H9 (cell line): ENCODE measurements around the gene SCYGR4. TPM values are rescaled to one million over a fixed set of nuclear protein-coding genes. Genes with fewer than 3 reads are reported as not detected.
A peak's percentile ranks its signal among the peaks of the same experiment; 100 is the strongest.

Experiments used
- DNase-seq: peaks from one replicate; pipeline ENCODE4 v3.0.0-alpha.2; 2017
- H2AFZ ChIP-seq: one replicate; pipeline ENCODE4 v1.6.1; 2013; ENCODE audit warnings: mild to moderate bottlenecking, low read length, control low read depth, moderate library complexity
- H2AK5ac ChIP-seq: 2 replicates; pipeline ENCODE4 v1.6.1; 2013; ENCODE audit warnings: low read length, control low read depth, mixed read lengths; ENCODE audit not compliant: insufficient read length
- H2BK120ac ChIP-seq: one replicate; pipeline ENCODE4 v1.6.1; 2013; ENCODE audit warnings: low read depth, mild to moderate bottlenecking, low read length, control low read depth, inconsistent platforms; ENCODE audit not compliant: poor library complexity, severe bottlenecking
- H2BK12ac ChIP-seq: 2 replicates; pipeline ENCODE4 v1.6.1; 2013; ENCODE audit warnings: low read length, control low read depth, mixed read lengths, low read depth; ENCODE audit not compliant: insufficient read length
- H2BK15ac ChIP-seq: 2 replicates; pipeline ENCODE4 v1.6.1; 2013; ENCODE audit warnings: low read depth, low read length, control low read depth
- H2BK20ac ChIP-seq: one replicate; pipeline ENCODE4 v1.6.1; 2013; ENCODE audit warnings: low read depth, mild to moderate bottlenecking, low read length, control low read depth, inconsistent platforms; ENCODE audit not compliant: poor library complexity, severe bottlenecking
- H2BK5ac ChIP-seq: 2 replicates; pipeline ENCODE4 v1.6.1; 2013; ENCODE audit warnings: low read length, control low read depth, mixed read lengths; ENCODE audit not compliant: insufficient read length
- H3K14ac ChIP-seq: 2 replicates; pipeline ENCODE4 v1.6.1; 2013; ENCODE audit warnings: low read length, control low read depth; ENCODE audit not compliant: insufficient read depth
- H3K18ac ChIP-seq: 2 replicates; pipeline ENCODE4 v1.6.1; 2013; ENCODE audit warnings: low read depth, mild to moderate bottlenecking, mixed read lengths, low read length, control low read depth; ENCODE audit not compliant: insufficient read length
- H3K23ac ChIP-seq: 2 replicates; pipeline ENCODE4 v1.6.1; 2013; ENCODE audit warnings: low read length, control low read depth, mixed read lengths, low read depth; ENCODE audit not compliant: insufficient read length
- H3K23me2 ChIP-seq: 2 replicates; pipeline ENCODE4 v1.6.1; 2013; ENCODE audit warnings: low read depth, mild to moderate bottlenecking, mixed read lengths, low read length, control low read depth; ENCODE audit not compliant: insufficient read length, poor library complexity, severe bottlenecking
- H3K27ac ChIP-seq: 2 replicates; pipeline ENCODE4 v1.5.1; 2013; ENCODE audit warnings: low read length, control low read depth, mixed read lengths, low read depth; ENCODE audit not compliant: insufficient read length
- H3K27me3 ChIP-seq: 2 replicates; pipeline ENCODE4 v1.6.1; 2013; ENCODE audit warnings: low read length, control low read depth, inconsistent platforms; ENCODE audit not compliant: insufficient read depth
- H3K4ac ChIP-seq: 2 replicates; pipeline ENCODE4 v1.6.1; 2013; ENCODE audit warnings: low read depth, mild to moderate bottlenecking, control low read depth, inconsistent platforms, low read length, moderate library complexity
- H3K4me1 ChIP-seq: 2 replicates; pipeline ENCODE4 v1.6.1; 2013; ENCODE audit warnings: low read length, control low read depth, inconsistent platforms; ENCODE audit not compliant: insufficient read depth
- H3K4me2 ChIP-seq: 2 replicates; pipeline ENCODE4 v1.6.1; 2013; ENCODE audit warnings: low read length, control low read depth, mixed read lengths; ENCODE audit not compliant: insufficient read length, insufficient read depth
- H3K56ac ChIP-seq: 2 replicates; pipeline ENCODE4 v1.6.1; 2013; ENCODE audit warnings: low read depth, mild to moderate bottlenecking, mixed read lengths, low read length, control low read depth; ENCODE audit not compliant: insufficient read length
- H3K79me1 ChIP-seq: 2 replicates; pipeline ENCODE4 v1.6.1; 2013; ENCODE audit warnings: low read depth, mild to moderate bottlenecking, moderate library complexity, low read length, control low read depth, inconsistent platforms; ENCODE audit not compliant: insufficient read depth, poor library complexity, severe bottlenecking
- H3K79me2 ChIP-seq: 2 replicates; pipeline ENCODE4 v1.6.1; 2013; ENCODE audit warnings: low read length, control low read depth, inconsistent platforms; ENCODE audit not compliant: insufficient read depth
- H3K9ac ChIP-seq: 2 replicates; pipeline ENCODE4 v1.6.1; 2013; ENCODE audit warnings: low read length, control low read depth, mixed read lengths; ENCODE audit not compliant: insufficient read length; ENCODE audit errors: extremely low read depth
- H3K9me3 ChIP-seq: one replicate; pipeline ENCODE4 v1.6.1; 2013; ENCODE audit warnings: low read depth, low read length, inconsistent platforms; ENCODE audit not compliant: control insufficient read depth
- H3T11ph ChIP-seq: one replicate; pipeline ENCODE4 v1.6.1; 2013; ENCODE audit warnings: mild to moderate bottlenecking, low read length, control low read depth, inconsistent platforms
- H4K20me1 ChIP-seq: one replicate; pipeline ENCODE4 v1.6.1; 2013; ENCODE audit not compliant: control insufficient read depth, insufficient read length, insufficient read depth
- H4K5ac ChIP-seq: 2 replicates; pipeline ENCODE4 v1.6.1; 2013; ENCODE audit warnings: low read depth, mild to moderate bottlenecking, mixed read lengths, low read length, control low read depth; ENCODE audit not compliant: insufficient read length
- H4K8ac ChIP-seq: replicated peaks from 2 replicates; pipeline ENCODE4 v1.6.1; 2013; ENCODE audit warnings: low read length, control low read depth, mixed read lengths, low read depth; ENCODE audit not compliant: insufficient read length
- H4K91ac ChIP-seq: 2 replicates; pipeline ENCODE4 v1.6.1; 2013; ENCODE audit warnings: low read depth, mild to moderate bottlenecking, moderate library complexity, mixed read lengths, low read length, control low read depth; ENCODE audit not compliant: insufficient read length
- H3K27ac Mint-ChIP-seq, 3 experiments: 2 replicates in 2 of 3; 3 replicates in 1 of 3; pipeline ENCODE4 v1.8.0; 2020 to 2021; ENCODE audit warnings: mixed read lengths in 3 of 3, mild to moderate bottlenecking in 1 of 3, moderate library complexity in 1 of 3
- H3K27me3 Mint-ChIP-seq: 2 replicates; pipeline ENCODE4 v1.8.0; 2021; ENCODE audit warnings: low read depth, mild to moderate bottlenecking, moderate library complexity, mixed read lengths
- H3K36me3 Mint-ChIP-seq, 3 experiments: 2 replicates in 2 of 3; 3 replicates in 1 of 3; pipeline ENCODE4 v1.8.0; 2020 to 2021; ENCODE audit warnings: low read depth in 3 of 3, mixed read lengths in 3 of 3; ENCODE audit not compliant: insufficient read depth in 1 of 3
- H3K4me1 Mint-ChIP-seq, 2 experiments: 2 replicates each; pipeline ENCODE4 v1.8.0; 2020; ENCODE audit warnings: mixed read lengths in 2 of 2
- H3K4me3 Mint-ChIP-seq, 2 experiments: 2 replicates in 1 of 2; 3 replicates in 1 of 2; pipeline ENCODE4 v1.8.0; 2020 to 2021; ENCODE audit warnings: mild to moderate bottlenecking in 2 of 2, mixed read lengths in 2 of 2, moderate library complexity in 1 of 2
- H3K9me3 Mint-ChIP-seq, 2 experiments: 2 replicates in 1 of 2; 3 replicates in 1 of 2; pipeline ENCODE4 v1.8.0; 2020; ENCODE audit warnings: mild to moderate bottlenecking in 2 of 2, mixed read lengths in 2 of 2, moderate library complexity in 1 of 2
- WGBS: extraction: QIAGEN DNeasy Blood & Tissue Kit; methylation state at CpG from one replicate; pipeline ENCODE4 v1.1.7; 2013; ENCODE audit warnings: missing lambda C conversion rate, low lambda C conversion rate, mixed read lengths; ENCODE audit not compliant: insufficient read length; ENCODE audit errors: extremely low coverage; 5-methylcytosine and 5-hydroxymethylcytosine counted together
- total RNA-seq: library from RNA; stranded (reverse); gene quantifications from 2 replicates; pipeline ENCODE4 v1.2.1, GENCODE V29; 2021
- TF ChIP-seq, protein P1 (sequence below): fragments of 200-600 bp; sonication (generic); conservative IDR thresholded peaks from 3 replicates; pipeline ENCODE4 v1.8.0; 2021; ENCODE audit warnings: antibody characterized with exemption, mild to moderate bottlenecking

Gene SCYGR4
- total RNA-seq, 1 experiment from 2014 or later = not detected

DNA sequence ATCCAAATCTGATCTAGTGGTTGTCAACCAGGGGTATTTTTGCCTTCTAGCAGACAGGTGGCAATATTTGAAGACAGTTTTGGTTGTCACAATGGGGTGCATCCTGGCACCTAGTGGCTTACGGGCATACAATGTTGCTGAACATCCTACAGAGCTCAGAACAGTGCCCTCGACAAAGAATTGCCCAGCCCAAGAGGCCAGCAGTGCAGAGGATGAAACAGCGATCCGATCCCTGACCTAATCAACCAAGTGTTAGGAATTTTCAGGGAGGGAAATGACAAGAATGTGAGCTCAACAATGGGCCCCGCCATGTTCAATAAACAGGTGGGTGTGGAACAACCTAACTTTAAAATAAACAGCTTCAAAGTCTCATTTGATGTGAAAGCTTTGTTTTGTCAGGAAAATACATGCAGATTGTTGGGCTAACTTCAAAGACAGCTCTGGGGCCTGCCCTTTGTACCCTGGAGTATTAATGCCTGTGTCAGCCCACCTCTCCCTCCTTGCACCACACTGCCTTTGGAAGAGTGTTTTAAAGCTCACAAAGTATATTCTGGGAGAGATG, 26.8 kb downstream of the SCYGR4 start:
- Mint-ChIP-seq H3K4me3 (no peak overlapping the region), H3K27ac (no peak overlapping the region), H3K27me3 (no peaks in the 10 kb centered on the region), H3K9me3 (no peaks in the 10 kb centered on the region), H3K4me1 (no peaks in the 10 kb centered on the region; a peak in 2 of 4 replicates), H3K36me3 (no peaks in the 10 kb centered on the region)
- DNase-seq = no peak
- H3K56ac ChIP-seq = no peak overlapping the region
- H3K27me3 ChIP-seq = no peaks in the 10 kb centered on the region
- no peak overlapping the region for H3K4ac ChIP-seq
- H3K9me3 ChIP-seq = no peaks in the 10 kb centered on the region
- H4K8ac ChIP-seq = no peak overlapping the region
- no CpG with 5 or more reads among the region's 5 CpGs for WGBS
- no peaks in the 10 kb centered on the region for H3K79me2 ChIP-seq
- H2BK12ac ChIP-seq = no peak overlapping the region
- no peaks in the 10 kb centered on the region for H3K23me2 ChIP-seq
- no peak overlapping the region for H2BK120ac ChIP-seq
- no peak overlapping the region for H2BK15ac ChIP-seq
- H4K5ac ChIP-seq = no peak overlapping the region
- no peak overlapping the region for H3K23ac ChIP-seq
- H2BK20ac ChIP-seq = no peak overlapping the region
- H3K9ac ChIP-seq = no peak overlapping the region
- no peaks in the 10 kb centered on the region for H3K79me1 ChIP-seq
- H3K4me2 ChIP-seq = no peak overlapping the region
- H4K20me1 ChIP-seq = no peaks in the 10 kb centered on the region
- no peak overlapping the region for H3T11ph ChIP-seq
- TF ChIP-seq, protein P1, sequence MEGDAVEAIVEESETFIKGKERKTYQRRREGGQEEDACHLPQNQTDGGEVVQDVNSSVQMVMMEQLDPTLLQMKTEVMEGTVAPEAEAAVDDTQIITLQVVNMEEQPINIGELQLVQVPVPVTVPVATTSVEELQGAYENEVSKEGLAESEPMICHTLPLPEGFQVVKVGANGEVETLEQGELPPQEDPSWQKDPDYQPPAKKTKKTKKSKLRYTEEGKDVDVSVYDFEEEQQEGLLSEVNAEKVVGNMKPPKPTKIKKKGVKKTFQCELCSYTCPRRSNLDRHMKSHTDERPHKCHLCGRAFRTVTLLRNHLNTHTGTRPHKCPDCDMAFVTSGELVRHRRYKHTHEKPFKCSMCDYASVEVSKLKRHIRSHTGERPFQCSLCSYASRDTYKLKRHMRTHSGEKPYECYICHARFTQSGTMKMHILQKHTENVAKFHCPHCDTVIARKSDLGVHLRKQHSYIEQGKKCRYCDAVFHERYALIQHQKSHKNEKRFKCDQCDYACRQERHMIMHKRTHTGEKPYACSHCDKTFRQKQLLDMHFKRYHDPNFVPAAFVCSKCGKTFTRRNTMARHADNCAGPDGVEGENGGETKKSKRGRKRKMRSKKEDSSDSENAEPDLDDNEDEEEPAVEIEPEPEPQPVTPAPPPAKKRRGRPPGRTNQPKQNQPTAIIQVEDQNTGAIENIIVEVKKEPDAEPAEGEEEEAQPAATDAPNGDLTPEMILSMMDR = 0 out of 3 replicates have a peak, but pooled peaks have one; percentile 14
- H2BK5ac ChIP-seq = no peak overlapping the region
- no peak overlapping the region for H4K91ac ChIP-seq
- no peak overlapping the region for H2AFZ ChIP-seq
- no peak overlapping the region for H3K18ac ChIP-seq
- H3K4me1 ChIP-seq = no peaks in the 10 kb centered on the region
- H3K27ac ChIP-seq = no peak overlapping the region
- H2AK5ac ChIP-seq = no peak overlapping the region
- H3K14ac ChIP-seq = no peak overlapping the region
